ENCODE measurements around the gene ARGFX. TPM values are rescaled to one million over a fixed set of nuclear protein-coding genes. Genes with fewer than 3 reads are reported as not detected.

The ARGFX gene
- polyA plus RNA-seq, 1 experiment = not detected

DNA sequence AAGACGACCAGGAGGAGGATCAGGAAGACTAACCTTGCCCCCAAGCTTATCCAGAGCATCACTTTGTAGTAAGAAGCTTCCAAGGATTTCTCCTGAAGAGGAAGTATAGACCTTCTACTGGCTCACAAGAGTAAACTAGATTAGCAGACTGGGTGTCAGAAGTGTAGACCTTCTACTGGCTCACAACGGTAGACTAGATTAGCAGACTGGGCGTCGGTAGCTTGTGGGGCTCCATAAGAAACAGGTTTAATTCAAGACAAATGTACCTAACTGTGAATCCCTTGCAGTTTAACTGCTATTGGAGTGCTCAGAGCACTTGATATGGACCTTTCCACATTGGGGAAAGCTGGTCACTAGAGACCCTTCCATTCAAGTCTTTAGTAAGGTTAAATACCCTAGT lies 38.4 kb downstream of the ARGFX start:
- ChIA-PET CTCF (no interaction called here), POLR2A (no interaction called here)
- Histone ChIP-seq H3K27me3 (ENCODE audit: control insufficient read depth, insufficient read depth, low read length) (peaks cover 2% of the 10 kb centered on the region), H3K9me3 (ENCODE audit: control insufficient read depth, insufficient read depth, low read length) (no peaks in the 10 kb centered on the region), H3K27ac (ENCODE audit: low read depth, low read length) (no peak overlapping the region), H3K4me3 (ENCODE audit: low read depth, low read length) (no peak overlapping the region)
- TF ChIP-seq, protein P1, sequence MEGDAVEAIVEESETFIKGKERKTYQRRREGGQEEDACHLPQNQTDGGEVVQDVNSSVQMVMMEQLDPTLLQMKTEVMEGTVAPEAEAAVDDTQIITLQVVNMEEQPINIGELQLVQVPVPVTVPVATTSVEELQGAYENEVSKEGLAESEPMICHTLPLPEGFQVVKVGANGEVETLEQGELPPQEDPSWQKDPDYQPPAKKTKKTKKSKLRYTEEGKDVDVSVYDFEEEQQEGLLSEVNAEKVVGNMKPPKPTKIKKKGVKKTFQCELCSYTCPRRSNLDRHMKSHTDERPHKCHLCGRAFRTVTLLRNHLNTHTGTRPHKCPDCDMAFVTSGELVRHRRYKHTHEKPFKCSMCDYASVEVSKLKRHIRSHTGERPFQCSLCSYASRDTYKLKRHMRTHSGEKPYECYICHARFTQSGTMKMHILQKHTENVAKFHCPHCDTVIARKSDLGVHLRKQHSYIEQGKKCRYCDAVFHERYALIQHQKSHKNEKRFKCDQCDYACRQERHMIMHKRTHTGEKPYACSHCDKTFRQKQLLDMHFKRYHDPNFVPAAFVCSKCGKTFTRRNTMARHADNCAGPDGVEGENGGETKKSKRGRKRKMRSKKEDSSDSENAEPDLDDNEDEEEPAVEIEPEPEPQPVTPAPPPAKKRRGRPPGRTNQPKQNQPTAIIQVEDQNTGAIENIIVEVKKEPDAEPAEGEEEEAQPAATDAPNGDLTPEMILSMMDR (IDR thresholded peaks at IDR 0.05; ENCODE audit: low read depth, low read length) = no peak
- DNase-seq (ENCODE audit: low read depth, low spot score) = no peak

Other genes starting within 250 kb of the ARGFX start
- gene POLQ, start 22.0 kb upstream of the ARGFX start, polyA plus RNA-seq (2011; rRNA removed) = 0.96 and 1.4 TPM in 2 replicates
- gene FBXO40, start 25.4 kb downstream of the ARGFX start, polyA plus RNA-seq (2011; rRNA removed) = not detected in 2 replicates
- 0.51 and 0.69 TPM in 2 replicates for gene HCLS1, start 93.0 kb downstream of the ARGFX start, polyA plus RNA-seq (2011; rRNA removed)
- 30.3 and 35.7 TPM in 2 replicates for gene GOLGB1, start 181.8 kb downstream of the ARGFX start, polyA plus RNA-seq (2011; rRNA removed)

Data from AG04450 (cell line).